Activated naive CD8-positive, alpha-beta T cell treated with anti-CD3 and anti-CD28 coated beads, Interleukin-2, amount 50 U/mL, for 16 hours (primary cell): ENCODE measurements around the gene SNX32.

Source experiments
- DNase-seq: peaks from one replicate; pipeline ENCODE4 v3.0.0-alpha.2; 2020; ENCODE audit warnings: low read depth, low spot score

The SNX32 gene

GRCh38 chr11:65865550-65866172, 31.9 kb downstream of the SNX32 start:
- DNase-seq, result no peak

GRCh38 chr11:65866509-65867283, 32.9 kb downstream of the SNX32 start:
- no peak for DNase-seq

DNA sequence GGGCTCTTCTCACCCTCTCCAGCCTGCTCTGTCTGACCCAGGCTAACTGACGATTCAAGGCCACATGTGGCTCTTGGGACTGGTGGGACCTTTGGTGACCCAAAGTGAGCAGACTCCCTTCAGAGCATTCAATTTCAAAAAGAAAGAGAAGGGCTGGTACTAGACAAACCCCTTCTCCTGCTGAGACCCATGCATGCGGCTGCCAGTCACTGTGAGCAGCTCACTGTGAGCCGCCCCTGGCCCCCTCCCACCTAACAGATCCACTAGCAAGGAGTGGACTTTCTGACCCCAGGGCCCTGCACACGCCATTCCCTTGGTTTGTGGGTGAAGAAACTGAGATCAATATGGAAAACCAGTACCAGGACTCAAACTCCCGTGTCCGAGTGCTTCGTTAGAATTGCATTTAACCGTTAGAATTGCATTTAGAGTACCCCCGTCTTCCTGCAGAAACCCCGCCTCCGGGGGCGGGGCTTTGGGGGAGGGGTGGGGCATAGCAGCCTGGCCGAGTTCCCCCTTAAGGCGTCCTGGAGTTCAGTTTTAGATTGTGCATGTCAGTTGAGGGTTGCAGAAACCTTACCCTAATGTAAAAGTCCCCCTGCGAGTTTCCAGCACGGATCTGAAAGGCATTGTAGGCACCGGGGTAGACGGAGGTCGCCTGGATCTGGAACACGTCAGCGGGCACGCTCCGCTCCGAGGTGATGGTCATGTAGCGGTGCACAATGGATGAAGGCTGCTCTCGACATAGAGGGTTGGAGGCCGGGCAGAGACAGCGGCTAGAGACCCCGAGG, 33.7 kb downstream of the SNX32 start:
- DNase-seq, result no peak

GRCh38 chr11:65868076-65868667, 34.4 kb downstream of the SNX32 start:
- DNase-seq, result no peak

DNA sequence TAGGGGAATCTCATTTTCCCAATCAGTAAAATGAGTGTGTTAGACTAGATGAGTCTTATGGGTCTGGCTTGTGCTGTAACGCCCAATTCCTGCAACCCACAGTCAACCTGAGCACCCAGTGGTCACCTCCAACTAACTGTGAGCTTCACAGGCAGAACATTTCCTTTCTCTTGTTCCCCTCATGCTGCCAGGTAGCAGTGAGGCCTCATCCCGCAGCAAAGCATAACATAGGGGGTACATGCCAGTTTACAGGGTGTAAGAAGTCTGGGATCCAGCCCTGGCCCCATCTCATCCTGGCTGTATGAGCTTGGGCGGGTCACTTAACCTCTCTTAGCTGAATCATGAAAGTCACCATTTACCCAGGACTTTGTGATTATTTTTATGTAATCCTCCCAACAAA, 35.1 kb downstream of the SNX32 start:
- no peak for DNase-seq

- DNase-seq, result no peak
Measured at GRCh38 chr11:65869643-65870306, 36.0 kb downstream of the SNX32 start.

- DNase-seq, result no peak
Measured at GRCh38 chr11:65870307-65870658, 36.5 kb downstream of the SNX32 start.

DNA sequence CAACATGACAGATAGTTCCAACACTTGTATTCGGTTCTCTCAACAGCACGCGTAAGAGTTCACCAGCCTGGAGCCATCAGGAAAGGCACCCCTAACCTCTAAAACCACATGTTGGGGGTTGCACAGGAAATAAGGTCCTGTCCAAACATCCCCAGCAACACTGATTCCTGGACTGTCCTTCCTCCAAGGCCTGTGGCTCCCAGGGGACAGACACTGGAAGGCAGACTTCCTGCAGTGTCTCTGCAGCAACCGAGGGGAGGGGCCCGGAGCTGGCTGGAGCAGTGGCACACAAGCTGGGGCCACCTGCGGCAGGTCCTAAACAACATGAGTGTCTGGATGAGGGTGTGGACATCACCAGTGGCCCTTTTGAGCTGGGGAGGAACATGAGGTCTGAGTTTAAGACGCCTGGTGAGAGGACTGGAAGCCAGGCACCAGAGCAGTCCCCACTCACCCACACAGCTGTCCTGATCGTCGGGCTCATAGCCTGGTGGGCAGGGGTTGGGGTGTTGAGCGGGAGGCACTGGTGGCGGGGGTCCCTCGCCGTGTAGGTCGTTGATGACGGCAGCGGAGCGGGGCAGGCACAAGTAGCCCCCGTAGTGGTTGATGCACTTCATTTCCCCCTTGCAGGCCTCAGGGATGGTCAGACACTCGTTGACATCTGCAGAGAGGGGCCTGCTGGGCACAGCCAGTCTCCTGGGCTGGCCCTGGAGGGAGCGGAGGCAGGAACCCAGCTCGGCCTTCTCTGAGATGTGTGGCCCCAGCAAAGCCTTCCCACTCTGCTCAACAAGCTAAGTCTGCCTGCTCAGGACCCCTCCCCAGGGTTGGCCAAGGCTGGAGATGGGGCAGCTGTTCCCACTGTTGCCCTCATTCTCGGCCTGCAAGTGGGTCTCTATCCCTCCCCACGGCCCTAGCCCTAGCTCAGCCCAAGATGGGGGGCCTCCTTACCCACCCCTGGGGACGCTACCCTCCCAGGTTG, 37.2 kb downstream of the SNX32 start:
- DNase-seq, result no peak

DNA sequence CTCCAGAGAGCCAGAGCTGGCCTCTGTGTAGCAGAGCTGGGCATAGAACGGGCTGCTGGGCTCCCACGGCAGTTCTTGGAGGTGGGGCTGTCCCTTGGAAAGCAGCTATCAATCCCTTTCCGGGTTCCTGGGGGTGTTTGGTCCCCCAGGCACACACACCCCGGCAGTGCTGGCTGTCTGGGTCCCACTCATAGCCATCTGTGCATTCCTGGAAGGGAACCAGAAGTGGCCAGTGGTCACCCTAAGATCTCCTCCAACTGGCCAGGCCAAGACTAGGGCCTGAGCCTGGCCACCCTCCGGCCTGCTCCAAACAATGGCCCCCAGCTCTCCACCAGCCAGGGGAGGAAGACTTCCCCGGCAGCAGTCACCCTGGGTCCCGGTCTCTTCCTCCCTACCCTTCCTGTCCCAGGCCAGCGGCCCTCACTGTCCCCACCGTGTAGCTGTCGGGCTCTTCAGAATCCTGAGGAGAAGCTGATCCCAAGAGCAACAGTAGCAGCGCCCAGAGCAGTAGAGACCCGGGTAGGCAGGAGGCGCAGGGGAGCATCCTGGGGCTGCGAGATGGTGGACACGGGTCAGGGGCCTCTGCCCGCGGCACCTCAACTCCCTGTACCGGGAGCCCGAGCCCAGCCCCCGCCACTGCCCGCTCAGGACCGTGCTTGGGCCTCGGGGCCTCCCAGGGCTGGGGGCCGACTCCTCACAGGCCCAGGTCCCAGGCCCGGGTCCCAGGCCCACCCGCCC, 38.2 kb downstream of the SNX32 start:
- no peak for DNase-seq

DNA sequence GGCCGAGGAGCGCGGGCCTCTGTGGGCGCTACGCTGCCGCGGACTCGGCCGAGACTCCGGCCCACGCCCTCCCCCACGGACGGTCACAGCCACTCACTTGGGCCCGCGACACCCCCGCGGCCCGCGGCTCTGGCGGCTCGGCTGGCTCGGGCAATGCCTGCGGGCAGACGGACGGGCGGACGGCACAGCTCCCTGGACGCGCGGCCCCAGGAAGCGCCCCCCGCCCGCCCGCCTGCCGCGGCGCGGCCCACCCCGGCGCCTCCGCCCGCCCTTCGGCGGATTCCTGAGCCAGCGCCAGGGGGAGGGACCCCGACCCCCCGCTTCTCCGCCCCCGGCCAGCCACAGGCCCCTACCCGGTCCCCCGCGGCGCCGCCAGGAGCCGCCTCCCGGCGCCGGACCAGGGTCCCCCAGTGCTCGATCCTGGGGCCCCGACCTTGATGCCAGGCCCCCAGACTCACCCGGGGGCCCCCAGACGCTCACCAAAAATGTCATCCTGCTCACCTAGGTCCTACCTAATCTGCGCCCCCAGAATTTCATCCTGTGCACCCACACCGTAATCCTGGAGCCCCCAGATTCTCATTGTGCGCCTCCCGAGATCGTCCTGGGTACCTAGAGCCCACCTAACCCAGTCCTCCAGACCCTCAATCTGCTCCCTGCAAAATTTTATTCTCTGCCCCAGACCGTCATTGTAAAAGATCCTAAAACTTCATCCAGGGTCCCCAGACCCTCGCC, 39.0 kb downstream of the SNX32 start, which contains the start of gene EFEMP2:
Gene EFEMP2 (minus strand): TSS at position 215 of the 732 bp plus-strand sequence. CDS start 446 bp downstream, outside the sequence.
- no peak for DNase-seq

GRCh38 chr11:65873318-65874156, 39.8 kb downstream of the SNX32 start:
- peak; percentile 86 for DNase-seq

DNA sequence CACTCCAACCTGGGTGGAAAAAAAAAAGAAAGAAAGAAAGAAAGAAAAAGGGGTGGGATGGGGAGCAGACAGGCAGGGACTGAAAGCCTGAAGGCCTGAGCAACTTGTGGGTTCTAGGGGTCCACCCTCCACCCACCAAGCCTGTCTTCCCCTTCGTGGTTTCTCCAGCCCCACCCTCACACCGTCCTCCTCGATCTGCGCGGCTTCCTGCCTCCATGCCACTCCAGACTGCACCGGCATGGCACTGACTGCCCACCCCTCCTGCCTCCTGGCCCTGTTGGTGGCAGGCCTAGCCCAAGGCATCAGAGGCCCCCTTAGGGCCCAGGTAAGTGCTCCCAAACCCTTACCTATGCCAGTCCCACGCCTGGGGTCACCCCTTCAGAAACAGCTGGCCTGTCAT, 45.9 kb downstream of the SNX32 start, which contains the start of gene CTSW:
Gene CTSW (plus strand): TSS at position 221 of the 400 bp plus-strand sequence. CDS start 18 bp downstream, at position 239.
- DNase-seq, result no peak

DNA sequence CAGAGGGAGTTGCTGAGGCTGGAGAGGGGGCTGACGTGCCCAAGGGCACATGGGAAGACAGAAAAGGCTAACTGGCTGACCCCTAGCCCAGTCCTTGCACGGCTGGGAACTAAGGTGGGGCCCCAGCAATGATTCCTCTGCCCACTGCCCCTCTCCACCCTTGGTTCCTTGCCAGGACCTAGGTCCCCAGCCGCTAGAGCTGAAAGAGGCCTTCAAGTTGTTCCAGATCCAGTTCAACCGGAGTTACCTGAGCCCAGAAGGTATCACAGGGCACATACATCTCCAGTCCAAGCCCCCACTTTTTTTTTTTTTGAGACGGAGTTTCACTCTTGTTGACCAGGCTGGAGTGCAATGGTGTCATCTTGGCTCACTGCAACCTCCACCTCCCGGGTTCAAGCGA, 46.3 kb downstream of the SNX32 start:
- no peak for DNase-seq

- no peak for DNase-seq
Measured at GRCh38 chr11:65880844-65881421, 47.2 kb downstream of the SNX32 start.

- DNase-seq, result no peak
Measured at GRCh38 chr11:65882120-65883057, 48.6 kb downstream of the SNX32 start.

DNA sequence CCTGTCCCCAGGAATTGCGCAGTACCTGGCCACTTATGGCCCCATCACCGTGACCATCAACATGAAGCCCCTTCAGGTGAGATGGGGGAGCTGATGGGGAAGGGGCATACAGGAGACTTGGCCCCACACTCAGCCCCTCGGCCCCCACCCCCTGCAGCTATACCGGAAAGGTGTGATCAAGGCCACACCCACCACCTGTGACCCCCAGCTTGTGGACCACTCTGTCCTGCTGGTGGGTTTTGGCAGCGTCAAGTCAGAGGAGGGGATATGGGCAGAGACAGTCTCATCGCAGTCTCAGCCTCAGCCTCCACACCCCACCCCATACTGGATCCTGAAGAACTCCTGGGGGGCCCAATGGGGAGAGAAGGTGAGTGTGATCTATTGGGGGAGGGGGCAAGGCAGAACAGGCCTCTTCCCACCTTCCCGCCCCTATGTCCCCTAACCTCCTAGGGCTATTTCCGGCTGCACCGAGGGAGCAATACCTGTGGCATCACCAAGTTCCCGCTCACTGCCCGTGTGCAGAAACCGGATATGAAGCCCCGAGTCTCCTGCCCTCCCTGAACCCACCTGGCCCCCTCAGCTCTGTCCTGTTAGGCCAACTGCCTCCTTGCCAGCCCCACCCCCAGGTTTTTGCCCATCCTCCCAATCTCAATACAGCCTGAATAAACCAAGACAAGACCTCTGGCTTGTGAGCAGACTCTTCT, 49.4 kb downstream of the SNX32 start:
- no peak for DNase-seq
